HG02588 (cell line): ENCODE results near the gene FPR2.
"Not testable (repeated sequence)": the region's sequence is repeated elsewhere in the genome, so short reads cannot be mapped to it uniquely, and the experiment has no call there.

Experiments
- ATAC-seq: cut with Tn5 transposase; IDR thresholded peaks from one replicate; pipeline ENCODE4 v1.9.1; 2021; ENCODE audit warnings: mild to moderate bottlenecking, moderate library complexity; ENCODE audit not compliant: unreplicated experiment

Gene FPR2

GRCh38 chr19:51803967-51804366, 43.0 kb downstream of the FPR2 start:
- ATAC-seq, result no peak

- not testable (repeated sequence) for ATAC-seq
Observed at GRCh38 chr19:51804789-51805188, 43.8 kb downstream of the FPR2 start.

GRCh38 chr19:51805396-51805795, 44.4 kb downstream of the FPR2 start:
- not testable (repeated sequence) for ATAC-seq

GRCh38 chr19:51806571-51806970, 45.6 kb downstream of the FPR2 start:
- ATAC-seq, result not testable (repeated sequence)

- no peak for ATAC-seq
Observed at GRCh38 chr19:51807111-51807701, 46.2 kb downstream of the FPR2 start.

- no peak for ATAC-seq
Observed at GRCh38 chr19:51807925-51808324, 46.9 kb downstream of the FPR2 start.

GRCh38 chr19:51808333-51808986, 47.5 kb downstream of the FPR2 start:
- ATAC-seq, result no peak

- ATAC-seq, result no peak
Observed at GRCh38 chr19:51809787-51810186, 48.8 kb downstream of the FPR2 start.

- ATAC-seq, result no peak
Observed at GRCh38 chr19:51810223-51810622, 49.2 kb downstream of the FPR2 start.

- no peak for ATAC-seq
Observed at GRCh38 chr19:51811344-51811743, 50.4 kb downstream of the FPR2 start.

GRCh38 chr19:51815043-51815442, 54.1 kb downstream of the FPR2 start:
- ATAC-seq, result no peak

GRCh38 chr19:51816711-51817110, 55.7 kb downstream of the FPR2 start:
- no peak for ATAC-seq

- no peak for ATAC-seq
Observed at GRCh38 chr19:51820011-51820410, 59.0 kb downstream of the FPR2 start.
